HepG2 (cell line): ENCODE data around the gene SCUBE2. TPM values are rescaled to one million over a fixed set of nuclear protein-coding genes. Genes with fewer than 3 reads are reported as not detected.

Source experiments
- ATAC-seq: fragments of 200-7000 bp; cut with Tn5 transposase; 3 replicates; pipeline ENCODE4 v1.9.1; 2020; ENCODE audit warnings: mild to moderate bottlenecking, moderate library complexity
- BruUV-seq: library from RNA; stranded (reverse); fragments of 400-500 nt; replicated peaks from 2 replicates; lab custom pipeline; 2021; lab: Mats Ljungman, UMichigan
- CTCF ChIA-PET: fragments of 300-600 bp; formaldehyde crosslinking; extraction: SDS; loops from one replicate; lab custom pipeline; 2021; ENCODE audit warnings: low total read pairs, inconsistent platforms, low intra/inter-chr PET ratio; lab: Yijun Ruan, JAX
- POLR2A ChIA-PET: fragments of 350-600 bp; sonication (Branson Sonifier 250); formaldehyde crosslinking; loops from one replicate; lab custom pipeline; 2020; ENCODE audit warnings: antibody characterized with exemption, inconsistent platforms; lab: Yijun Ruan, JAX
- DNase-seq: peaks from one replicate; pipeline ENCODE4 v3.0.0-alpha.2; 2015; ENCODE audit warnings: low spot score
- FAIRE-seq: peaks from 3 replicates; lab custom pipeline; 2011; peaks lifted over from hg19 to GRCh38; lab: Jason Lieb, UNC
- H2AFZ ChIP-seq: one replicate; pipeline ENCODE4 v1.6.1; 2011; ENCODE audit warnings: low read length, inconsistent platforms
- H3K27ac ChIP-seq: fragments of 300-600 bp; 3 replicates; pipeline ENCODE4 v1.8.0; 2011; ENCODE audit warnings: mixed run types, mild to moderate bottlenecking, mixed read lengths, low read length, inconsistent platforms; ENCODE audit not compliant: insufficient read depth; ENCODE audit errors: extremely low read length
- H3K27me3 ChIP-seq, 2 experiments: fragments of 200-600 bp in 1 of 2; 2 replicates in 1 of 2; 3 replicates in 1 of 2; pipeline versions ENCODE4 v1.6.0 to v1.8.0; 2011; ENCODE audit warnings: low read length in 2 of 2, mild to moderate bottlenecking in 2 of 2, moderate library complexity in 2 of 2, inconsistent platforms in 1 of 2; ENCODE audit not compliant: insufficient read depth in 2 of 2, control insufficient read depth in 1 of 2
- H3K36me3 ChIP-seq, 2 experiments: fragments of 200-600 bp in 1 of 2; replicated peaks in 1 of 2; 2 replicates in 1 of 2; 3 replicates in 1 of 2; pipeline versions ENCODE4 v1.5.1 to v1.8.0; 2011; ENCODE audit warnings: low read length in 2 of 2, inconsistent platforms in 1 of 2; ENCODE audit not compliant: insufficient read depth in 2 of 2, control insufficient read depth in 1 of 2
- H3K4me1 ChIP-seq: 2 replicates; pipeline ENCODE4 v1.5.1; 2012; ENCODE audit warnings: low read length, inconsistent platforms; ENCODE audit not compliant: insufficient read depth
- H3K4me2 ChIP-seq: 2 replicates; pipeline ENCODE4 v1.6.0; 2011; ENCODE audit warnings: low read depth, low read length, inconsistent platforms
- H3K4me3 ChIP-seq, 3 experiments: fragments of 200-600 bp in 1 of 3; sonication (generic), shearing (Covaris generic) in 1 of 3; replicated peaks in 1 of 3; 2 replicates each; pipeline ENCODE4 v1.5.1; 2011 to 2016; ENCODE audit warnings: low read length in 3 of 3, inconsistent platforms in 2 of 3, low read depth in 2 of 3, mild to moderate bottlenecking in 2 of 3, control low read depth in 1 of 3, mixed read lengths in 1 of 3; ENCODE audit not compliant: insufficient read depth in 1 of 3
- H3K79me2 ChIP-seq: one replicate; pipeline ENCODE4 v1.6.1; 2011; ENCODE audit warnings: low read length, inconsistent platforms; ENCODE audit not compliant: insufficient read depth
- H3K9ac ChIP-seq: 2 replicates; pipeline ENCODE4 v1.6.0; 2011; ENCODE audit warnings: mild to moderate bottlenecking, low read depth, low read length, inconsistent platforms; ENCODE audit not compliant: insufficient read depth
- H3K9me3 ChIP-seq: 2 replicates; pipeline ENCODE4 v1.5.1; 2012; ENCODE audit warnings: mild to moderate bottlenecking, low read length
- H4K20me1 ChIP-seq: 2 replicates; pipeline ENCODE4 v1.6.0; 2011; ENCODE audit warnings: inconsistent platforms, mild to moderate bottlenecking, low read length, moderate library complexity; ENCODE audit not compliant: insufficient read depth
- ATF3 ChIP-seq: sonication (generic); formaldehyde crosslinking; IDR thresholded peaks from 2 replicates; pipeline ENCODE4 v1.4.0; 2020; ENCODE audit warnings: missing genetic modification reagents
- ATF7 ChIP-seq, 2 experiments: fragments of 450-650 bp in 1 of 2; sonication (generic) in 1 of 2; formaldehyde crosslinking in 1 of 2; IDR thresholded peaks; 2 replicates each; pipeline versions ENCODE4 v1.4.0 to v1.6.1; 2016 to 2020; ENCODE audit warnings: antibody characterized with exemption in 1 of 2, mild to moderate bottlenecking in 1 of 2, missing genetic modification reagents in 1 of 2
- BHLHE40 ChIP-seq: IDR thresholded peaks from 2 replicates; pipeline ENCODE4 v1.6.1; 2011; ENCODE audit warnings: low read length, improper control_type of control experiment
- ELF4 ChIP-seq: sonication (generic); formaldehyde crosslinking; IDR thresholded peaks from 2 replicates; pipeline ENCODE4 v1.5.0; 2020; ENCODE audit warnings: missing genetic modification reagents, mild to moderate bottlenecking, moderate library complexity, borderline replicate concordance
- MAX ChIP-seq: IDR thresholded peaks from 2 replicates; pipeline ENCODE4 v1.6.1; 2012; ENCODE audit warnings: inconsistent platforms
- MLXIP ChIP-seq: sonication (generic); formaldehyde crosslinking; IDR thresholded peaks from 2 replicates; pipeline ENCODE4 v1.9.0; 2021; ENCODE audit warnings: missing genetic modification reagents, borderline replicate concordance
- MZF1 ChIP-seq: sonication (generic); formaldehyde crosslinking; IDR thresholded peaks from 2 replicates; pipeline ENCODE4 v1.8.1; 2023; ENCODE audit warnings: mild to moderate bottlenecking, missing genetic modification reagents, borderline replicate concordance
- NBN ChIP-seq: fragments of 450-650 bp; conservative IDR thresholded peaks from 2 replicates; pipeline ENCODE4 v1.6.1; 2017
- NCOR1 ChIP-seq: fragments of 200-600 bp; sonication (generic); IDR thresholded peaks from 2 replicates; pipeline ENCODE4 v1.7.0; 2017; ENCODE audit warnings: antibody characterized with exemption, low read length, borderline replicate concordance
- NRL ChIP-seq: sonication (generic); formaldehyde crosslinking; IDR thresholded peaks from 2 replicates; pipeline ENCODE4 v1.5.0; 2020; ENCODE audit warnings: missing genetic modification reagents, mild to moderate bottlenecking, moderate library complexity, borderline replicate concordance
- SAFB2 ChIP-seq: sonication (generic); formaldehyde crosslinking; IDR thresholded peaks from 2 replicates; pipeline ENCODE4 v1.5.1; 2020; ENCODE audit warnings: missing genetic modification reagents, low read depth, mild to moderate bottlenecking, borderline replicate concordance
- ZKSCAN8 ChIP-seq: IDR thresholded peaks from 2 replicates; pipeline ENCODE4 v1.6.1; 2016; ENCODE audit warnings: borderline replicate concordance, missing genetic modification reagents, missing compliant biosample characterization
- ZNF10 ChIP-seq: sonication (generic); formaldehyde crosslinking; IDR thresholded peaks from 2 replicates; pipeline ENCODE4 v1.4.0; 2020; ENCODE audit warnings: mild to moderate bottlenecking, low read depth, missing genetic modification reagents, borderline replicate concordance
- ZNF460 ChIP-seq: sonication (generic); formaldehyde crosslinking; IDR thresholded peaks from 2 replicates; pipeline ENCODE4 v1.5.1; 2020; ENCODE audit warnings: missing genetic modification reagents, mild to moderate bottlenecking, borderline replicate concordance
- ZNF644 ChIP-seq: IDR thresholded peaks from 2 replicates; pipeline ENCODE4 v1.6.1; 2016; ENCODE audit warnings: low read depth
- ZNF660 ChIP-seq: sonication (generic); formaldehyde crosslinking; IDR thresholded peaks from 2 replicates; pipeline ENCODE4 v1.5.1; 2020; ENCODE audit warnings: mild to moderate bottlenecking, low read depth, missing genetic modification reagents, borderline replicate concordance
- ZNF761 ChIP-seq: sonication (generic); formaldehyde crosslinking; conservative IDR thresholded peaks from 2 replicates; pipeline ENCODE4 v1.4.0; 2020; ENCODE audit warnings: mild to moderate bottlenecking, missing genetic modification reagents
- ZSCAN30 ChIP-seq: sonication (generic); formaldehyde crosslinking; IDR thresholded peaks from 2 replicates; pipeline ENCODE4 v1.5.0; 2020; ENCODE audit warnings: mild to moderate bottlenecking, missing genetic modification reagents
- WGBS: methylation state at CpG from one replicate; pipeline ENCODE4 v1.1.6; 2017; ENCODE audit warnings: low lambda C conversion rate; 5-methylcytosine and 5-hydroxymethylcytosine counted together
- in situ Hi-C: cut with HindIII; loops from 2 replicates; pipeline ENCODE4 v1.10.0; 2017; ENCODE audit warnings: low pct_unique_long_range_greater_than_20kb; ENCODE audit not compliant: extremely low pct_ligation_motif_present
- intact Hi-C: fragments of 100-400 bp; cut with micrococcal nuclease; formaldehyde crosslinking; loops from one replicate; pipeline ENCODE4 v1.10.0; 2022; ENCODE audit not compliant: unreplicated experiment
- polyA plus RNA-seq, 8 experiments: library from polyadenylated mRNA; depleted of rRNA in 3 of 8; stranded (reverse) in 7 of 8; unstranded in 1 of 8; fragments of >200 nt; fragmentation: Illumina TruSeq in 4 of 8; extraction: Trizol in 4 of 8; gene quantifications; 2 replicates each; pipeline versions ENCODE4 v1.2.1 to v1.2.3, GENCODE V29; 2011 to 2016; ENCODE audit warnings: low read depth in 4 of 8, missing spikeins in 1 of 8, mixed read lengths in 1 of 8; ENCODE audit not compliant: insufficient read depth in 1 of 8
- total RNA-seq, 5 experiments: library from RNA; depleted of rRNA; stranded (reverse); fragments of >200 nt; fragmentation: Illumina TruSeq; extraction: Trizol; gene quantifications; 2 replicates each; pipeline ENCODE4 v1.2.3, GENCODE V29; 2016; ENCODE audit warnings: low read depth in 1 of 5

The SCUBE2 gene
- total and polyA plus RNA-seq, 2 of the 13 experiments (the other 11 are each of a cell fraction or from before 2014, with no cell fraction given), result 0.09 TPM; not detected in 1

DNA sequence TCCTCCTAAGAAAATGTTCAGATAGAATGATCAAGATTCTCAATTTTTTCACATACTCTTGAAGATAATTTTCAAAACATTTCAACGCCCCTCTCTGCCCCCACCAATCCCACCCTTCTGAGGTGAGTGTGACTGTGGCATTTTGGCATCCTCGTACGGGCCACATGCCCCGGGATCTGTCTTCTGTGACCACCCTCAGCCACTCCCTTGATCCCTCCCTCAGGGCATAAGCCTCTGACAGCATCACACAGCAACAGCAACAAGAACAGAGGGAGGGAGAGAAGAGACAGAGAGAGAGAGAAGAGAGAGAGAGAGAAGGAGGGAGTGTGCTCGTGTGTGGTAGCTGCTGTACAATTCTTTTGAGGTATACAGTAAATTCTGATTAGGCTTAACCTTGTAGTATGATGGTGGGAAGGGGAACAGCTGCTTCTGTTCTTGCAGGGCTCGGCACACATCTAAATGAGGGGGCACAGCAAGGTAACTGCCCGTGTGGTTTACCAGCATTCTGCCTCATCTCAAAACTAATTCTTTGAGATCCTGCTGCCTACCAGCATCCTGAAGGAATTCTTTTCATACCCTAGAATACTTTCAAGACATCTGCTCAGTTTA lies 21.4 kb downstream of the SCUBE2 start:
- ChIA-PET CTCF (no interaction called here), POLR2A (no interaction called here)
- Histone ChIP-seq H4K20me1 (no peaks in the 10 kb centered on the region), H3K9me3 (no peaks in the 10 kb centered on the region), H3K4me3 (no peak overlapping the region), H3K79me2 (no peaks in the 10 kb centered on the region), H3K4me1 (peaks cover 24% of the 10 kb centered on the region), H3K36me3 (no peaks in the 10 kb centered on the region), H3K27ac (no peak overlapping the region), H3K4me2 (no peak overlapping the region), H2AFZ (no peak overlapping the region), H3K9ac (no peak overlapping the region), H3K27me3 (peaks cover 4 to 55% of the 10 kb centered on the region in 2 experiments; a peak in 4 of 5 replicates)
- ATAC-seq, result no peak
- no TSS peak for BruUV-seq
- WGBS, result 16% methylated on average over 7 of the region's 7 CpGs
- FAIRE-seq, result no peak
- no peak for DNase-seq
- in situ Hi-C loops, result no loop called here
- intact Hi-C loops, result no loop called here
- no peak for TF ChIP-seq NBN
- TF ChIP-seq ZNF644 (CRISPR knock-in tag), result no peak
- TF ChIP-seq ZNF10 (CRISPR knock-in tag), result no peak
- TF ChIP-seq ATF7 (IDR thresholded peaks at IDR 0.05), result no peak
- no peak for TF ChIP-seq ATF7 (CRISPR knock-in tag; IDR thresholded peaks at IDR 0.05)
- TF ChIP-seq ELF4, result no peak
- TF ChIP-seq BHLHE40, result no peak
- no peak for TF ChIP-seq ZNF660 (CRISPR knock-in tag)
- TF ChIP-seq ZSCAN30 (CRISPR knock-in tag), result no peak
- TF ChIP-seq MAX, result no peak
- TF ChIP-seq NCOR1, result no peak
- TF ChIP-seq ZKSCAN8 (CRISPR knock-in tag), result no peak
- TF ChIP-seq MZF1, result no peak
- no peak for TF ChIP-seq ZNF761 (CRISPR knock-in tag)
- TF ChIP-seq NRL (CRISPR knock-in tag), result no peak
- no peak for TF ChIP-seq SAFB2 (CRISPR knock-in tag)
- no peak for TF ChIP-seq ZNF460 (CRISPR knock-in tag)
- no peak for TF ChIP-seq ATF3 (CRISPR knock-in tag)
- no peak for TF ChIP-seq MLXIP
